ENCODE measurements around the gene STK4.

Gene STK4

GRCh38 chr20:45111799-45112471 lies 145.6 kb downstream of the STK4 start:
- no peak for DNase-seq (ENCODE audit: low spot score)

GRCh38 chr20:45112754-45113153 lies 146.4 kb downstream of the STK4 start:
- no peak for DNase-seq (ENCODE audit: low spot score)

GRCh38 chr20:45113865-45114264 lies 147.6 kb downstream of the STK4 start:
- DNase-seq (ENCODE audit: low spot score) = no peak

- no peak for DNase-seq (ENCODE audit: low spot score)
Observed at GRCh38 chr20:45114465-45115385, 148.4 kb downstream of the STK4 start, which contains the start of gene WFDC5. Gene WFDC5, minus strand, starts transcription at chr20:45115174. Its CDS starts 91 bp downstream, at chr20:45115083.

GRCh38 chr20:45115386-45115774 lies 149.1 kb downstream of the STK4 start:
- no peak for DNase-seq (ENCODE audit: low spot score)

DNA sequence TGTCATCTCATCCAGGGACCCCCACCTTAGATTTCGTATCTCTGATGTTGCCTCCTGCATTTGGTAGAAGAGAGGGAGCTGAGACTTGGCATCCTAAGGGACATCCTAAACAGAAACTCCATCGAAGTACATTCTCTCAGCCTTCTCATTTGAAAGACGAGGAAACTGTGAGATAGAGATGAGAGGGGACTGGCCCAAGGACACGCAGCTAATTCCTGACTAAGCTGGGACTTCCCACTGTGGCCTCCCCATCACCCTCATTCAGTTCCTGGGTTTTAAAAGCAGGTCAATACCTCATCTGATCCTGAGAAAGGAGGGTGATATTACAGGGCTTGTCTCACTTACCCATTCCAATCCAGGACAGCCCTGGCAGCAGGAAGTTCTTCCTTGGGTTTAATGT lies 149.5 kb downstream of the STK4 start:
- DNase-seq (ENCODE audit: low spot score) = no peak

DNA sequence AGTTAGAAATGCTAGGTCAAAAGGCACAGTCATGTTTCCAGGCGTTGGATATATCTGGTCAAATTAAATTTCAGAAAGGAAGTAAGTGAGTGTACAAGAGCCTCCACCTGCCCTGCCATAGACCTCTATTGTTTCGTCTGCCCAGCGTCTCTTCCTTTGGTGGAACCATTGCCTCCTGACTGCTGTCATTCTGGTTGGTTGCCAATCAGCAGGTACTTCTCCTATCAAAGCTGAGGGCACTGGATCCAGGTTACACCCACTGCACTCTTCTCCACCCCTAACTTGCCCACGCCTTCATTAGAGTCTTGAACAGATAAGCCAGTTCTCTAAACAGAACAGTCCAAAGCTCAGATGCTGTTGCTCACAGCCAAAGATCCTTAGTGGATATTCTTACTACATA lies 151.3 kb downstream of the STK4 start:
- DNase-seq (ENCODE audit: low spot score) = no peak

GRCh38 chr20:45118028-45118427 lies 151.7 kb downstream of the STK4 start:
- DNase-seq (ENCODE audit: low spot score) = peak; percentile 43

DNA sequence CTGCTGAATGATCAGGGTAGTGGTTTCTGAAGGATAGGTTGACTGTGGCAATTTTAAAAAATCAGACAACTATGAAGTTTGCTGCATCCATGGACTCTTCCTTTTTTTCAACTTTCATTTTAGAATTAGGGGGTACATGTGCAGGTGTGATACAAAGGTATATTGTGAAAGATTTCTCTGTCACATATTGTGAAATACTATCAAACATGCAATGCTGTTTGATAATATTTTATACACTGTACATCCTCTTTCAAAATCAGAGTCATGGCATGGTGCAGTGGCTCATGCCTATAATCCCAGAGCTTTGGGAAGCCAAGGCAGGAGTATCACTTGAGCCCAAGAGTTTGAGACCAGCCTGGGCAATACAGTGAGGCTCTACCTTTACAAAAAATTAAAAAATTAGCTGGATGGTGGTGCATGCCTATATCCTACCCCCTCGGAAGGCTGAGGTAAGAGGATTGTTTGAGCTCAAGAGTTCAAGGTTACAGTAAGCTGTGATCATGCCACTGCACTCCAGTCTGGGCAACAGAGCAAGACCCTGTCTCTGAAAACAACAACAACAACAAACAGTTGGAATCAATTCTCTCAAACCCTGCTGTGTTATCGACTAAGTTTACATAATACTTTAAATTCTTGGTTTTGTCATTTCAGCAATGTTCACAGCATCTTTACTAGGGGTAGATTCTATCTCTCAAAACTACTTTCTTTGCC lies 153.4 kb downstream of the STK4 start:
- DNase-seq (ENCODE audit: low spot score) = no peak

GRCh38 chr20:45121388-45121787 lies 155.1 kb downstream of the STK4 start:
- DNase-seq (ENCODE audit: low spot score) = no peak

- no peak for DNase-seq (ENCODE audit: low spot score)
Observed at GRCh38 chr20:45124365-45124764, 158.1 kb downstream of the STK4 start, which contains the start of gene WFDC12. Gene WFDC12, minus strand, starts transcription at chr20:45124465. Its CDS starts 18 bp downstream, at chr20:45124447.

DNA sequence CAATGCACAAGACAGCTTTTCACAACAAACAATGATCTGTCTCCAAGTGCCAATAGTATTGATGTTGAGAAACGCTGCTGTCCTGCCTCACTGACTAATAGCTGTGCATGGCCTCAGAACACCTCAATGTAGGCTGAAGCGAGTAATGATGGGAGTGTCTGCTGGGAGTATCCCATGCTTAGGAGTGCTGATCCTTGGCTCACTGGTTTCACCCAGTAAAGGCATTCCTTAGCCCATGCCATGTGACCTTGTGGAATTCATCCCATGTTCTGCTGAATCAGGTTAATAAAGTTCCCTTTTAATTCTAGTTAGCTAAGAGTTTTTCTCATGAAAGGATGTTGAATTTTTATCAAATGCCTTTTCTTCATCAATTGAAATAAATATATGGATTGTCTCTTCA lies 161.8 kb downstream of the STK4 start:
- peak; percentile 22 for DNase-seq (ENCODE audit: low spot score)
